Uterus (tissue), 4 donors: ENCODE results near the gene FAM53B. TPM values are rescaled to one million over a fixed set of nuclear protein-coding genes. Genes with fewer than 3 reads are reported as not detected.
A peak's percentile ranks its signal among the peaks of the same experiment; 100 is the strongest.
"Not testable (repeated sequence)": the region's sequence is repeated elsewhere in the genome, so short reads cannot be mapped to it uniquely, and the experiment has no call there.

Experiments
- DNase-seq, 2 donors: peaks; one replicate each; pipeline ENCODE4 v3.0.0-alpha.2; 2019 to 2020
- H3K27ac ChIP-seq, 2 donors: fragments of 200-600 bp; sonication (generic); 1 replicate in 1 of 2; 2 replicates in 1 of 2; pipeline ENCODE4 v1.5.1; 2016 to 2018
- H3K27me3 ChIP-seq, 2 donors: fragments of 200-600 bp; sonication (generic); one replicate each; pipeline ENCODE4 v1.5.1; 2018 to 2019; ENCODE audit warnings: control low read depth in 1 of 2
- H3K36me3 ChIP-seq, 2 donors: fragments of 200-600 bp; sonication (generic); one replicate each; pipeline ENCODE4 v1.5.1; 2019; ENCODE audit warnings: control low read depth in 1 of 2
- H3K4me1 ChIP-seq, 2 donors: fragments of 200-600 bp; sonication (generic); one replicate each; pipeline ENCODE4 v1.5.1; 2018 to 2019; ENCODE audit warnings: control low read depth in 1 of 2
- H3K4me3 ChIP-seq, 2 donors: fragments of 200-600 bp; sonication (generic); 1 replicate in 1 of 2; 2 replicates in 1 of 2; pipeline ENCODE4 v1.5.1; 2018 to 2019; ENCODE audit warnings: mild to moderate bottlenecking in 1 of 2
- H3K9me3 ChIP-seq, 2 donors: fragments of 200-600 bp; sonication (generic); one replicate each; pipeline ENCODE4 v1.5.1; 2019; ENCODE audit warnings: control low read depth in 1 of 2
- POLR2A ChIP-seq, 2 donors: fragments of 450-650 bp; IDR thresholded peaks; one replicate each; pipeline ENCODE4 v1.6.1; 2016; ENCODE audit warnings: antibody characterized with exemption in 2 of 2, mild to moderate bottlenecking in 1 of 2, moderate library complexity in 1 of 2
- intact Hi-C: fragments of 100-400 bp; cut with DNase I; formaldehyde crosslinking; loops from one replicate; pipeline ENCODE4 v1.15.1; 2023; ENCODE audit warnings: low total_unique reads
- total RNA-seq, 4 donors: library from RNA; depleted of rRNA in 3 of 4; stranded (reverse); fragments of >200 nt in 3 of 4; gene quantifications; one replicate each; pipeline versions ENCODE4 v1.1.0 to v1.2.4, GENCODE V29; 2014 to 2023
- TF ChIP-seq, protein P1 (sequence below), 4 experiments: fragments of 200-600 bp in 2 of 4; fragments of 450-650 bp in 2 of 4; sonication (generic) in 2 of 4; IDR thresholded peaks; one replicate each; pipeline ENCODE4 v1.5.1; 2016 to 2019; ENCODE audit warnings: antibody characterized with exemption in 4 of 4, mild to moderate bottlenecking in 2 of 4, moderate library complexity in 1 of 4
- donor health status: DM: yes; HTN: yes; CAD: no.

Gene FAM53B
- total RNA-seq, 4 donors from 2014 or later, result 10.9 to 94.3 (median 67.8) TPM

DNA sequence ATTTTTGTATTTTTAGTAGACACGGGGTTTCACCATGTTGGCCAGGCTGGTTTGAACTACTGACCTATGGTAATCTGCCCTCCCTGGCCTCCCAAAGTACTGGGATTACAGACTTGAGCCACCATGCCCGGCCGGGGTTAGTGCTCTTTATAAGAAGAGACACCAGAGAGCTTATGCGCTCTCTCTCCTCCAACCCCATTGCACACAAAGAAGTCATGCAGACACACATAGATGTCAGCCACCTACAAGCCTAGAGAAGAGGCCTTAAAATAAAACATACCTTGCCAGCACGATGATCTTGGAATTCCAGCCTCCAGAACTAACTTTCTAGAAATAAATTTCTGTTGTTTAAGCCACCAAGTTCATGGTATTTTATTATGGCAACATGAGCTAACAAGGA lies 10.0 kb upstream of the FAM53B start:
- no peak for DNase-seq
- no peaks in the 10 kb centered on the region for H3K27me3 ChIP-seq
- H3K27ac ChIP-seq, result no peak overlapping the region
- H3K9me3 ChIP-seq, result no peaks in the 10 kb centered on the region
- no peaks in the 10 kb centered on the region for H3K4me1 ChIP-seq
- no peak overlapping the region for H3K4me3 ChIP-seq
- no peak for TF ChIP-seq POLR2A (IDR thresholded peaks at IDR 0.05)
- TF ChIP-seq, protein P1, sequence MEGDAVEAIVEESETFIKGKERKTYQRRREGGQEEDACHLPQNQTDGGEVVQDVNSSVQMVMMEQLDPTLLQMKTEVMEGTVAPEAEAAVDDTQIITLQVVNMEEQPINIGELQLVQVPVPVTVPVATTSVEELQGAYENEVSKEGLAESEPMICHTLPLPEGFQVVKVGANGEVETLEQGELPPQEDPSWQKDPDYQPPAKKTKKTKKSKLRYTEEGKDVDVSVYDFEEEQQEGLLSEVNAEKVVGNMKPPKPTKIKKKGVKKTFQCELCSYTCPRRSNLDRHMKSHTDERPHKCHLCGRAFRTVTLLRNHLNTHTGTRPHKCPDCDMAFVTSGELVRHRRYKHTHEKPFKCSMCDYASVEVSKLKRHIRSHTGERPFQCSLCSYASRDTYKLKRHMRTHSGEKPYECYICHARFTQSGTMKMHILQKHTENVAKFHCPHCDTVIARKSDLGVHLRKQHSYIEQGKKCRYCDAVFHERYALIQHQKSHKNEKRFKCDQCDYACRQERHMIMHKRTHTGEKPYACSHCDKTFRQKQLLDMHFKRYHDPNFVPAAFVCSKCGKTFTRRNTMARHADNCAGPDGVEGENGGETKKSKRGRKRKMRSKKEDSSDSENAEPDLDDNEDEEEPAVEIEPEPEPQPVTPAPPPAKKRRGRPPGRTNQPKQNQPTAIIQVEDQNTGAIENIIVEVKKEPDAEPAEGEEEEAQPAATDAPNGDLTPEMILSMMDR (IDR thresholded peaks at IDR 0.05), result no peak
- H3K36me3 ChIP-seq, result no peaks in the 10 kb centered on the region
- intact Hi-C loops, result no loop called here

DNA sequence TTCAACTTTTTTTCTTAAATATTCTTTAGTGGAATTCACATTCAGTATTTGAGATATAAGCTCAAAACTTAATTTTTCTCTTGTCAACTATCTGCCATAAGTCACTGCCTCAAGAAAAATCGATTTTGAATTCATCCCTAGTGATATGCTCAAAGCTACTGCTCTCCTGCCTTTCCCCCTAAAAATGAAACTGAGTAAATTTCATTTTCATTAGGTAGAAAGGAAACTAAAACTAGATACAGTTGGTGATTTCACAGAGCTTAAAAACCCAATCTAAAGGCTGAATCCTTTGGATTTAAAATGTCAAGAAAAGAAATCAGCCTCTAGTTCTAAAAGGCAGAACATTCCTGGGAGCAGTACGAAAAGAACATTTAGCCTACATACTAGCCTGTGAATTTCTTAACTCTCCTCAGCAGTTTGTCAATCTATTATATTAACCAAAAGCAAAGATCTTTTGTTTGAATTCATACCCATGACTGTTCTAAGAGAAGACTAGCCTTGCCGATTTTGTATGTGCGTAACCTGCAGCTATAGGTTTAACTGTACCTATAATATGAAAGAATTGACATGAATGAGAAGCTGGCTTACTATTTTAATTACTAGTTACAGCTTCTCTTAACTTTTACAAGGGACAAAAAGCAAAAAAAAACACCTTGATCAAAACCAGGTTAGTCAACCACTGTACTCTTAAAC lies 4.9 kb upstream of the FAM53B start:
- H3K27me3 ChIP-seq, result no peaks in the 10 kb centered on the region
- H3K27ac ChIP-seq, result no peak overlapping the region
- H3K4me1 ChIP-seq, result no peaks in the 10 kb centered on the region
- no peaks in the 10 kb centered on the region for H3K36me3 ChIP-seq
- no peak for DNase-seq
- TF ChIP-seq, protein P1 (IDR thresholded peaks at IDR 0.05), result no peak
- TF ChIP-seq POLR2A (IDR thresholded peaks at IDR 0.05), result no peak
- no peak overlapping the region for H3K4me3 ChIP-seq
- H3K9me3 ChIP-seq, result no peaks in the 10 kb centered on the region
- intact Hi-C loops, result no loop called here

DNA sequence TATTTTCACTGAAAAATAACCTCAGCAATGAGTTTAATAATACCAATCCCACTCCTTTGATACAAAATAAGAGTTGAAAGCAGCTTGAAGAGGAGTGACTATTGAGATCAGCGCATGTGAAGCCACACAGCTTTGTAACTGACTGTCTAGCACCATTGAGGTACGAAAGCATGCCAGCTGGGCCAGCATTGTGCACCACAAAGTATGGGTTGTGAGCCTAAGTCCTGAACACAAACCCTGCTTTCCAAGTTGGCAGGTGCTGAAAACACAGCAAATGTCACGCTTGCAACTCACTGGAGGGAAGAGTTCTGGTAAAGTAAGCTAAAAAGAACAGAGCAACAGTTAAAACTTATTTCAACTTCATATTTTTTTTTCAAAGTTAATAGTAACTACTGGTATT lies 4.0 kb upstream of the FAM53B start:
- H3K27me3 ChIP-seq, result no peaks in the 10 kb centered on the region
- no peak overlapping the region for H3K27ac ChIP-seq
- H3K36me3 ChIP-seq, result no peaks in the 10 kb centered on the region
- TF ChIP-seq POLR2A (IDR thresholded peaks at IDR 0.05), result no peak
- TF ChIP-seq, protein P1 (IDR thresholded peaks at IDR 0.05), result no peak
- H3K9me3 ChIP-seq, result no peaks in the 10 kb centered on the region
- DNase-seq, result no peak
- H3K4me1 ChIP-seq, result no peaks in the 10 kb centered on the region
- H3K4me3 ChIP-seq, result no peak overlapping the region
- intact Hi-C loops, result no loop called here

DNA sequence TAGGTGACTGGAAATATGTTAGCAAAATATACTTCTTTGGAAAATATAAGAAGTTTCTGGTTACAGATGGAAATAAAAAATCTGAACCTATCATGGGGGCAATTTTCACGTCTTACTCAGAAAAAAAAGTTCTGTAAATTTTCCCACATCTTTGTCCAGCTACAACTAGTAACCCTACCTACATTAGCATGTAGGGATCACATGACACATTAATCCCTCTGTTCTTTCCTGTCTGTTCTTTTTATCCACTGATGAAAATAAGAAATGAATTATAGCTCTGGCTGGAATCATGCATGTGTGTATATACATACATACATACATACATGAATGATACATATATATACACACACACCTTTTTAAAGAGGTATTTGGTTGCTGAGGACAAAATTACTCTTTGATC lies 3.6 kb upstream of the FAM53B start:
- TF ChIP-seq POLR2A (IDR thresholded peaks at IDR 0.05), result no peak
- TF ChIP-seq, protein P1 (IDR thresholded peaks at IDR 0.05), result no peak
- H3K27ac ChIP-seq, result no peak overlapping the region
- no peaks in the 10 kb centered on the region for H3K4me1 ChIP-seq
- no peak overlapping the region for H3K4me3 ChIP-seq
- H3K9me3 ChIP-seq, result no peaks in the 10 kb centered on the region
- no peaks in the 10 kb centered on the region for H3K36me3 ChIP-seq
- H3K27me3 ChIP-seq, result no peaks in the 10 kb centered on the region
- no peak for DNase-seq
- intact Hi-C loops, result no loop called here

DNA sequence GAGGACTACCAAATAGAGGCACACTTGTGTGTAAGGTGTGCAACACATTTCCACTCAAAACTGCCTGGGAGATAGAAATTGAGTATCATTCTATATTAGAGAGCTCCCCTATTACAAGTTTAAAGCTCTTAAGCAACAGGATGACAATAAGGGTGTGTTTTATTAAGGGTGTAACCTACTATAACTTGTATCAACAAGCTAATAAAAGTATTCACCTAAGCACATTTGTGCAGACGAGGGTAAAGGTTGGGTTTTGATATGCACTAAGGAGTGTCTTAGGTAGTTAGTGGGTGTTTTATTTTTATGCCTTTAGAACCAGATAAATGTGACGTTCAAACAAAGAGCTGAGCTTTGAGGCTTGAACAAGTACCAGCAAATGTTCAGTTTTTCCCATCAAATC lies 2.8 kb upstream of the FAM53B start:
- Histone ChIP-seq H3K27ac (no peak overlapping the region), H3K4me1 (no peaks in the 10 kb centered on the region), H3K36me3 (no peaks in the 10 kb centered on the region), H3K27me3 (no peaks in the 10 kb centered on the region), H3K4me3 (no peak overlapping the region), H3K9me3 (no peaks in the 10 kb centered on the region)
- no peak for TF ChIP-seq POLR2A (IDR thresholded peaks at IDR 0.05)
- TF ChIP-seq, protein P1 (IDR thresholded peaks at IDR 0.05), result no peak
- DNase-seq, result no peak
- intact Hi-C loops, result no loop called here

DNA sequence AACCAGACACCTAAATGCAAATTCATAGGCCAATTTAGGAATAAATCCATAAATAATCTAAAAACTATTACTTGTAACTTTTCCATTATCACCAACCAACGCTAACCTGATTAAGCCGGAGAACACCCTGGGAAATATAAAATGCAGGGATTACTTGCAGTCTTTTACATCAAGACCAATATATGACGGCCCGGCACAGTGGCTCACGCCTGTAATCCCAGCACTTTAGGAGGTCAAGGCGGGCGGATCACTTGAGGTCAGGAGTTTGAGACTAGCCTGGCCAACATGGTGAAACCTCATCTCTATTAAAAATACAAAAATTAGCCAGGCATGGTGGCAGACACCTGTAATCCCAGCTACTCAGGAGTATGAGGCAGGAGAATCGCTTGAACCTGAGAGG lies 2.3 kb upstream of the FAM53B start:
- intact Hi-C loops, H3K9me3 ChIP-seq, H3K4me3 ChIP-seq, H3K27me3 ChIP-seq, DNase-seq, H3K4me1 ChIP-seq, H3K36me3 ChIP-seq: not testable (repeated sequence)
- H3K27ac ChIP-seq, result peak overlapping the region; percentile 86 to 92
